NCI-H1694 treated with DMSO at 0.1 percent for 48 hours (cell line): Measurements from ENCODE around the gene PI16.

Source experiments
- DNase-seq: peaks from one replicate; lab custom pipeline; 2025; lab: John Stamatoyannopoulos, UW

PI16 gene

GRCh38 chr6:36999751-37000125 lies 45.2 kb downstream of the PI16 start:
- no peak for DNase-seq

GRCh38 chr6:37004044-37004980 lies 49.8 kb downstream of the PI16 start:
- no peak for DNase-seq

- no peak for DNase-seq
These were observed 50.7 kb downstream of the PI16 start, which contains the start of gene FGD2 for GRCh38 chr6:37005061-37005810. Gene FGD2, plus strand, starts transcription at chr6:37005655. Its CDS starts 163 bp downstream, at chr6:37005818.

GRCh38 chr6:37005827-37006567 lies 51.5 kb downstream of the PI16 start:
- DNase-seq: no peak

GRCh38 chr6:37006793-37007339 lies 52.3 kb downstream of the PI16 start:
- DNase-seq: no peak

GRCh38 chr6:37007340-37008043 lies 53.0 kb downstream of the PI16 start:
- DNase-seq: no peak

- no peak for DNase-seq
These were observed 54.2 kb downstream of the PI16 start for GRCh38 chr6:37008484-37009465.

GRCh38 chr6:37010402-37010892 lies 55.9 kb downstream of the PI16 start:
- no peak for DNase-seq

- no peak for DNase-seq
These were observed 57.3 kb downstream of the PI16 start for GRCh38 chr6:37011656-37012378.

- DNase-seq: no peak
These were observed 59.3 kb downstream of the PI16 start for GRCh38 chr6:37013516-37014491.
